ENCODE data around the gene COL6A2.

DNA sequence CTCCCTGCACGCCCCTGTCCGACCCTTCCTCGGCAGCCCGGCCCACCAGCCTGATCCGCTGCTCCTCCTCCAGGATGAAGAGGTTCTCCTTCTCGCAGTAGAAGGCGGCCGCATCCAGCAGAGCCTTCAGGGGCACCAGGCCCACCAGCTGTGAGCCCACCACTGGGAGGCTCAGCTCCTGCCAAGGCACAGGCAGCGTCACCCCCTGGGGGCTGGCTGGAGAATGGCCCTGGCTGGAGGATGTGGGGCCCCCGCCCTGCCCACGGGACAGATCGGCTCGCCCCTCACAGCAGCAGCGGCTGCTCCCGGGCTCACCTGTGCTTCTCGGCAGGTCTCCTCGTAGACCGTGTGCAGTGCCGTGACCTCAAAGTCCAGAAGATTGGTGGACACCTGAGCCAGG, 52.2 kb downstream of the COL6A2 start:
- TF ChIP-seq GATA2 (IDR thresholded peaks at IDR 0.05; ENCODE audit: low read depth, low read length): no peak
- TF ChIP-seq GATA3 (IDR thresholded peaks at IDR 0.05; ENCODE audit: low read depth, low read length): no peak

Measured in SH-SY5Y (cell line).